ENCODE measurements around the gene VAV3. TPM values are rescaled to one million over a fixed set of nuclear protein-coding genes. Genes with fewer than 3 reads are reported as not detected.
"Not testable (repeated sequence)": the region's sequence is repeated elsewhere in the genome, so short reads cannot be mapped to it uniquely, and the experiment has no call there.

The VAV3 gene
- total RNA-seq, 1 experiment from 2014 or later, result 38.2 TPM

DNA sequence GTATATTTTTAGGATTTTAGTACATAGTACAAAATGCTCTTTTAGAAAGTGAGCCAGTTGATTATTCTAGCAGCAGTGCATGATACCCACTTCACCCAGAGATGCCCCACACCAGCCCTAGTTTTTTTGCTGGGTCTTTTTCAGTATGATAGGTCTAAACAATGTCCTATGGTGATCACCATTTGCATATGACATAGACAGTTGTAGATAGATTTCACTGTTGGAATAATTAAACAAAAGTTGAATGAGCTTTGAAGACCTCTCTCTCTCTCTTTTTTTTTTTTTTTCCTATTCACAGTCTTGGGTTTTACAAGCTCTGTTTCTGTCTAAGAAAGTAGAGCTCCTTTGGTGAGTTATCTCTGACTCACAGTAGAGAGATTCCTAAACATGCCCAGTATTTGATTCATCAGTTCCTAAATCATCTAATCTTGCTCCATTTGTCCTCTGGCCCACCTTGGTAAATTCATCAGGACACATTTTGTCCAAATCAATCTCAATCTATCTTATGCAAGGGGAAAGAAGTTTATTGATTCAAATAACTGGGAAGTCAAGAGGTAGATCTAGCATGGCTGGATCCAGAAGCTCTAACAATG, 44.7 kb upstream of the VAV3 start:
- no TSS peak for BruUV-seq (replicated peaks)
- no peaks in the 10 kb centered on the region for H3K4me1 Mint-ChIP-seq (ENCODE audit: low read depth, unreplicated experiment)
- TF ChIP-seq, protein P1, sequence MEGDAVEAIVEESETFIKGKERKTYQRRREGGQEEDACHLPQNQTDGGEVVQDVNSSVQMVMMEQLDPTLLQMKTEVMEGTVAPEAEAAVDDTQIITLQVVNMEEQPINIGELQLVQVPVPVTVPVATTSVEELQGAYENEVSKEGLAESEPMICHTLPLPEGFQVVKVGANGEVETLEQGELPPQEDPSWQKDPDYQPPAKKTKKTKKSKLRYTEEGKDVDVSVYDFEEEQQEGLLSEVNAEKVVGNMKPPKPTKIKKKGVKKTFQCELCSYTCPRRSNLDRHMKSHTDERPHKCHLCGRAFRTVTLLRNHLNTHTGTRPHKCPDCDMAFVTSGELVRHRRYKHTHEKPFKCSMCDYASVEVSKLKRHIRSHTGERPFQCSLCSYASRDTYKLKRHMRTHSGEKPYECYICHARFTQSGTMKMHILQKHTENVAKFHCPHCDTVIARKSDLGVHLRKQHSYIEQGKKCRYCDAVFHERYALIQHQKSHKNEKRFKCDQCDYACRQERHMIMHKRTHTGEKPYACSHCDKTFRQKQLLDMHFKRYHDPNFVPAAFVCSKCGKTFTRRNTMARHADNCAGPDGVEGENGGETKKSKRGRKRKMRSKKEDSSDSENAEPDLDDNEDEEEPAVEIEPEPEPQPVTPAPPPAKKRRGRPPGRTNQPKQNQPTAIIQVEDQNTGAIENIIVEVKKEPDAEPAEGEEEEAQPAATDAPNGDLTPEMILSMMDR (IDR thresholded peaks at IDR 0.05; ENCODE audit: unreplicated experiment), result no peak
- no peak overlapping the region for H3K27ac Mint-ChIP-seq (ENCODE audit: unreplicated experiment)
- peaks cover 46% of the 10 kb centered on the region for H3K27me3 Mint-ChIP-seq (ENCODE audit: unreplicated experiment)
- no peaks in the 10 kb centered on the region for H3K9me3 Mint-ChIP-seq (ENCODE audit: low read depth, unreplicated experiment)
- intact Hi-C loops (cut with micrococcal nuclease; ENCODE audit: unreplicated experiment), result no loop called here
- no peaks in the 10 kb centered on the region for H3K36me3 Mint-ChIP-seq (ENCODE audit: insufficient read depth, unreplicated experiment)
- CTCF ChIA-PET, result no interaction called here
- DNase-seq, result no peak
- H3K4me3 Mint-ChIP-seq (ENCODE audit: low read depth, unreplicated experiment), result no peak overlapping the region

DNA sequence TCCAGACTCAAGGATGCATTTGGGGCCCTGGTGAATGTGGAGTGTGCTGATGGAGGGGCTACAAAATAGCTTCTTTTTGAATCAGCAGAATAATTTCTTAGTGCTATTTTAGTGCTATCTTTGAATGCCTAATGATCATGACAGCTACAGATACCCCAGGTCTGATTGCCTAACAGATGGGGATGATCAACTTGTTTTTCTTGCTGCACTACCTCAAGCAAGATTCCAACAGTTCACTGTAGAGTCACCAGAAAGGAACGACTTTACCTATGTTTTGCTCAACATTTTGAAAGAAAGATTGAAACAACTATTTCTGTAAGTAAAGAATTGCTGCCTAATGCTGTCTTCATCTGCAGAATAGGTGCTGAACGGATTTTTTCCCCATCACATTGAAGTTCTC, 42.6 kb upstream of the VAV3 start:
- H3K9me3 Mint-ChIP-seq (ENCODE audit: low read depth, unreplicated experiment), result no peaks in the 10 kb centered on the region
- peaks cover 34% of the 10 kb centered on the region for H3K27me3 Mint-ChIP-seq (ENCODE audit: unreplicated experiment)
- no TSS peak for BruUV-seq (replicated peaks)
- no peak overlapping the region for H3K27ac Mint-ChIP-seq (ENCODE audit: unreplicated experiment)
- CTCF ChIA-PET, result no interaction called here
- H3K36me3 Mint-ChIP-seq (ENCODE audit: insufficient read depth, unreplicated experiment), result no peaks in the 10 kb centered on the region
- TF ChIP-seq, protein P1 (IDR thresholded peaks at IDR 0.05; ENCODE audit: unreplicated experiment), result no peak
- H3K4me1 Mint-ChIP-seq (ENCODE audit: low read depth, unreplicated experiment), result no peaks in the 10 kb centered on the region
- no peak overlapping the region for H3K4me3 Mint-ChIP-seq (ENCODE audit: low read depth, unreplicated experiment)
- no peak for DNase-seq
- intact Hi-C loops (cut with micrococcal nuclease; ENCODE audit: unreplicated experiment), result no loop called here

DNA sequence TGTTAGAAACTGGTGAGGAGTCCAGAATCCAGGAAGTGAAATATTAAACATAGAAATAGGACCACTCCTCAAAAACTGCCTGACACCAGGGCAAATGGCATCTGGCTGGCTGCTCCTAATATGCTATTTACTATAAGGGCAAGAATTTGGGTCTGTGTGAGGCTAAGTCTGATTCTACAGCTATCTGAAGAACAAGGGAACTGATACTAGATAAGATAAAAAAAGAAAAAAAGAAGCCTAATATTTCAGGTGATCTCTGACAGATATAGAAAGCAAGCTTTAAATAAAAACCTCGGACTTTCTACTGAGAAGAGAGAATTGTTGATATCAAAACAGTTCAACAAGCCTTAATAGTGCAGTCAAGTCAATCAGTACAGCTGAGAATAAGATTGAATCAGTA, 42.1 kb upstream of the VAV3 start:
- no peaks in the 10 kb centered on the region for H3K9me3 Mint-ChIP-seq (ENCODE audit: low read depth, unreplicated experiment)
- intact Hi-C loops (cut with micrococcal nuclease; ENCODE audit: unreplicated experiment), result no loop called here
- no peak overlapping the region for H3K27ac Mint-ChIP-seq (ENCODE audit: unreplicated experiment)
- H3K4me3 Mint-ChIP-seq (ENCODE audit: low read depth, unreplicated experiment), result no peak overlapping the region
- TF ChIP-seq, protein P1 (IDR thresholded peaks at IDR 0.05; ENCODE audit: unreplicated experiment), result no peak
- peaks cover 31% of the 10 kb centered on the region for H3K27me3 Mint-ChIP-seq (ENCODE audit: unreplicated experiment)
- CTCF ChIA-PET, result no interaction called here
- BruUV-seq (replicated peaks), result no TSS peak
- no peak for DNase-seq
- no peaks in the 10 kb centered on the region for H3K36me3 Mint-ChIP-seq (ENCODE audit: insufficient read depth, unreplicated experiment)
- H3K4me1 Mint-ChIP-seq (ENCODE audit: low read depth, unreplicated experiment), result no peaks in the 10 kb centered on the region

DNA sequence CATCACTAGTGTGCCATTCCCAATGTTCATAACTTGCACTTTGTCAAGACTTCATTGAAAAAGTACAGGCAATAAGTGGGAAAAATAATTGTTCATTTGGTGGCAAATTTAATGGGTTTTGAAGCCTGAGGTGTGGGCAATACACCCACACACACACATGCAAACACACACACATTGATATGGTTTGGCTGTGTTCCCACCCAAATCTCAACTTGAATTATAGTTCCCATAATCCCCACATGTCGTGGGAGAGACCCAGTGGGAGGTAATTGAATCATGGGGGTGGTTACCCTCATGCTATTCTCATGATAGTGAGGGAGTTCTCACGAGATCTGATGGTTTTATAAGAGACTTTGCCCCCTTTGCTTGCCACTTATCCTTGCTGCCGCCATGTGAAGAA, 39.9 kb upstream of the VAV3 start:
- CTCF ChIA-PET; intact Hi-C loops (cut with micrococcal nuclease; ENCODE audit: unreplicated experiment); H3K36me3 Mint-ChIP-seq (ENCODE audit: insufficient read depth, unreplicated experiment); BruUV-seq (replicated peaks); DNase-seq; H3K9me3 Mint-ChIP-seq (ENCODE audit: low read depth, unreplicated experiment); H3K27ac Mint-ChIP-seq (ENCODE audit: unreplicated experiment); H3K4me3 Mint-ChIP-seq (ENCODE audit: low read depth, unreplicated experiment); H3K4me1 Mint-ChIP-seq (ENCODE audit: low read depth, unreplicated experiment): not testable (repeated sequence)
- H3K27me3 Mint-ChIP-seq (ENCODE audit: unreplicated experiment), result peaks cover 19% of the 10 kb centered on the region

DNA sequence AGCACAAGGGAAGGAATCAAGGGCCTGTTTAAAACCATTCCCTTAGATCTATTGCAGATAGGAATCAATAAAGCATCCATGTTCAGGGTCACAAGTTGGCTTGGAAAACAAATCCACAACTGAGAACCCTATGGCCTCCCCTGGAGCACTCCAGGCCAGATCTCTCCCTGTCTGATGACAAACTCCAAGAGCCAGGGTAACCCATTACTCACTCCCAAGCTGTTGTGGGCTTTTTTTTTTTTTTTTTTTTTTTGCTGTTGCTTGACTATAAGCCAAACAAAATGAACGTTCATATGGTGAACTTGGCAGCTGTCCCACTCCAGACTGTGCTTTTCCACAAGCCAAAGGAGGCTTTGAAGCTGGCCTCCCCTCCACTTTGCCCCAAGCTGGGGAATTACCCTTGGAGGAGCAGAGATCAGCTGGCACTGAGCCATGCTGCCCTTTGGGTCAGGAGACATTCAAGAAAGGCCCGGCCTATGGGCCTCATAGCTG, 35.7 kb upstream of the VAV3 start:
- no peaks in the 10 kb centered on the region for H3K36me3 Mint-ChIP-seq (ENCODE audit: insufficient read depth, unreplicated experiment)
- H3K4me3 Mint-ChIP-seq (ENCODE audit: low read depth, unreplicated experiment), result no peak overlapping the region
- no peaks in the 10 kb centered on the region for H3K9me3 Mint-ChIP-seq (ENCODE audit: low read depth, unreplicated experiment)
- CTCF ChIA-PET, result no interaction called here
- H3K27me3 Mint-ChIP-seq (ENCODE audit: unreplicated experiment), result peaks cover 13% of the 10 kb centered on the region
- H3K27ac Mint-ChIP-seq (ENCODE audit: unreplicated experiment), result no peak overlapping the region
- DNase-seq, result no peak
- BruUV-seq (replicated peaks), result no TSS peak
- TF ChIP-seq, protein P1 (IDR thresholded peaks at IDR 0.05; ENCODE audit: unreplicated experiment), result no peak
- intact Hi-C loops (cut with micrococcal nuclease; ENCODE audit: unreplicated experiment), result no loop called here
- no peaks in the 10 kb centered on the region for H3K4me1 Mint-ChIP-seq (ENCODE audit: low read depth, unreplicated experiment)

Measured in Calu3 (cell line).